Fibroblast of villous mesenchyme (primary cell): ENCODE measurements around the gene CASKIN1. TPM values are rescaled to one million over a fixed set of nuclear protein-coding genes. Genes with fewer than 3 reads are reported as not detected.

Experiments used
- DNase-seq: peaks from one replicate; pipeline ENCODE4 v3.0.0-alpha.2; 2010; ENCODE audit warnings: low read depth
- H3K4me3 ChIP-seq: 2 replicates; pipeline ENCODE4 v1.5.1; 2011; ENCODE audit warnings: low read depth, mild to moderate bottlenecking, low read length
- total RNA-seq: library from RNA; depleted of rRNA; stranded (reverse); fragments of >200 nt; gene quantifications from 2 replicates; pipeline ENCODE4 v1.2.3, GENCODE V29; 2012
- TF ChIP-seq, protein P1 (sequence below): IDR thresholded peaks from 2 replicates; pipeline ENCODE4 v1.5.1; 2012; ENCODE audit warnings: low read depth, mild to moderate bottlenecking, low read length; ENCODE audit not compliant: insufficient read depth

CASKIN1 gene
- total RNA-seq, 1 donor: 0.86 TPM

DNA sequence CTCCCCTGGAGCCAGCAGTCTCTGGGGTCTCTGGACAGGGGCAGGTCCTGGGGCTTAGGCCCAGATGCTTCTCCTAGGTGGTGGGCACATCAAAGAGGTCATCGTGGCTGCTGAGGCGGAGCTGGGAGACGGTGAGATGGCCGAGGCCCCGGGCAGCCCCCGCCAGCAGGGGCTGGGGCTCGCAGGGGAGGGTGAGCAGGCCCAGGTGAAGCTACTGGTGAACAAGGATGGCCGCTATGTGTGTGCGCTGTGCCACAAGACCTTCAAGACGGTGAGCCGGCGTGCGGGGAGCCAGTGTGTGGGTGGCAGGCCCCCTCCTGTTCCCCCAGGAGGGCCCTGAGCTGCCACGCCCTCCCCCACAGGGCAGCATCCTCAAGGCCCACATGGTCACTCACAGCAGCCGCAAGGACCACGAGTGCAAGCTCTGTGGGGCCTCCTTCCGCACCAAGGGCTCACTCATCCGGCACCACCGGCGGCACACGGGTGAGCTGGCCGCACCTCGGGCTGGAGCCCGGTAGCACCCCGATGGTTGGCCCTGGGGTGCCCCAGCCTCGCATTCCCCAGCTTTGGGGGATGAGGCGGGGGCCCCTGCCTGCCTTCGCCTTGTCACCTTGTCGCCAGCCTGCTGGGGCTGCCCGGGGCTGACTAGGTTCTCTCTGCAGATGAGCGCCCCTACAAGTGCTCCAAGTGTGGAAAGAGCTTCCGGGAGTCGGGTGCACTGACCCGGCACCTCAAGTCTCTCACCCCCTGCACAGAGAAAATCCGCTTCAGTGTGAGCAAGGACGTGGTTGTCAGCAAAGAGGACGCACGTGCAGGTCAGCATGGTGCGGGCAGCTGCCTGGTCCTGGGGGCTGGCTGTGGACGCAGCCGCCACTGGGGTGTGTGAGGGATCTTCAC is 35.9 kb upstream of the CASKIN1 start:
- H3K4me3 ChIP-seq: no peak overlapping the region
- DNase-seq: no peak
- TF ChIP-seq, protein P1, sequence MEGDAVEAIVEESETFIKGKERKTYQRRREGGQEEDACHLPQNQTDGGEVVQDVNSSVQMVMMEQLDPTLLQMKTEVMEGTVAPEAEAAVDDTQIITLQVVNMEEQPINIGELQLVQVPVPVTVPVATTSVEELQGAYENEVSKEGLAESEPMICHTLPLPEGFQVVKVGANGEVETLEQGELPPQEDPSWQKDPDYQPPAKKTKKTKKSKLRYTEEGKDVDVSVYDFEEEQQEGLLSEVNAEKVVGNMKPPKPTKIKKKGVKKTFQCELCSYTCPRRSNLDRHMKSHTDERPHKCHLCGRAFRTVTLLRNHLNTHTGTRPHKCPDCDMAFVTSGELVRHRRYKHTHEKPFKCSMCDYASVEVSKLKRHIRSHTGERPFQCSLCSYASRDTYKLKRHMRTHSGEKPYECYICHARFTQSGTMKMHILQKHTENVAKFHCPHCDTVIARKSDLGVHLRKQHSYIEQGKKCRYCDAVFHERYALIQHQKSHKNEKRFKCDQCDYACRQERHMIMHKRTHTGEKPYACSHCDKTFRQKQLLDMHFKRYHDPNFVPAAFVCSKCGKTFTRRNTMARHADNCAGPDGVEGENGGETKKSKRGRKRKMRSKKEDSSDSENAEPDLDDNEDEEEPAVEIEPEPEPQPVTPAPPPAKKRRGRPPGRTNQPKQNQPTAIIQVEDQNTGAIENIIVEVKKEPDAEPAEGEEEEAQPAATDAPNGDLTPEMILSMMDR: no peak

DNA sequence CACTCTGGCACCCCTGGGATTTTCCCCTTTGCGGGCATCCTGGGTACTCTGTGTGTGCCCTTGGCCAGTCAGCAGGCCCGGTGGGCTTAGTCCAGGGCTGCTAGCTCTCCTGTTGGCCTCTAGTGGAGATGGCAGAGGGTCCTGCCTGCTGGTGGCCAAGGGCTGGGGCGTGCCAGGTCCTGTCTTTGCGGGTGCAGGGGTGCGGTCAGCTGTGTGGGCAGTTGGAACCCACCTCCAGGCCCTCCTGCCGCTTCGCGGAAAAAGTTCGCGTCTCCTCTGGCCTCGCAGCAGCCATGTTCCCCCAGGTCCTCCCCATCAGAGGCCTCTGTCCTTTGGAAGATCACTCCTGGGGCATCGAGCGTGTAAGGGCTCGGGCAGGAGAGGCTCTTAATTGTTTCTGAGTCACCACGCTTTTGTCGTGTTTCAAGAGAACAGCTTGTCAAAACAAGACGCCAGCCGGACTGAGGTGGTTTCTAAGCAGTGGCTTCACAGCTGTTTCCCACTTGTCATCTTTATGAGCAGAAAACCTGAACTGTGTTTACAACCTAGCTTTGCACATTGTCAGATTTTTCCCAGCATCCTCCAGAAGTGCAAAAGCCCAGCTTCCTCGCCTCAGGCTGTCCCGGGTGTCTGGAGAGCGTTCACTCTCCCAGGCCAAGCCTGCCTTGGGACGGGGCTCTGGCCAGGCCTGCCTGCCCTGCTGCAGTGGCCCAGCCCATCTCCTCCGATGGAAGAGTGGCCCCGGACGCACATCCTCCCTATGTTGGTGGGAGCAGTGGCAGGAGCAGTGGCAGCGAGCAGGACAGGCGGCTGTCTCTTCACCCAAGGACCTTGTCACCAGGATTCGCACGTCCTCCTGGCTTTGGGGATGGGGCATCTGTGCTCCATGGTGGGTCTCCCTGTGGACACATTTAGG is 34.9 kb upstream of the CASKIN1 start:
- H3K4me3 ChIP-seq: no peak overlapping the region
- DNase-seq: peak; percentile 94
- TF ChIP-seq, protein P1: no peak

DNA sequence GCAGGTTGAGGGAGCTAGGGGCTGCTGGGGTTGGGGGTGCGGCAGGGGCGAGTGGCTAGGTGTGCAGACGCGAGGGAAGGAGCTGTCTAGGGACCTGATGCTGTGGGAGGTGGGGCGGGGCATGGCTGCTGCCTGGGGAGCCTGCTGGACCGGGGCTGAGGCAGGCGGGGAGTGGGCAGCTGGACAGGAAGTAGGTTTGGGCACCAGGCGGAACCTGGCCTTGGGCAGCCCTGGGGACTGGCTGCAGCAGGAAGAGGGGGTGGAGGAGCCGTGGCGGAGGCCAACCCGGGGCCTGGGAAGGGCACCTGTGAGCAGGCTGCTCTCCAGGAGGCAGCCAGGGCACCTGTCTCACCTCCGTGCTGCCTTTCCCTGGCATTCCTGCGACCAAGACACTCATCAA is 34.0 kb upstream of the CASKIN1 start:
- TF ChIP-seq, protein P1: no peak
- no peak overlapping the region for H3K4me3 ChIP-seq
- no peak for DNase-seq

DNA sequence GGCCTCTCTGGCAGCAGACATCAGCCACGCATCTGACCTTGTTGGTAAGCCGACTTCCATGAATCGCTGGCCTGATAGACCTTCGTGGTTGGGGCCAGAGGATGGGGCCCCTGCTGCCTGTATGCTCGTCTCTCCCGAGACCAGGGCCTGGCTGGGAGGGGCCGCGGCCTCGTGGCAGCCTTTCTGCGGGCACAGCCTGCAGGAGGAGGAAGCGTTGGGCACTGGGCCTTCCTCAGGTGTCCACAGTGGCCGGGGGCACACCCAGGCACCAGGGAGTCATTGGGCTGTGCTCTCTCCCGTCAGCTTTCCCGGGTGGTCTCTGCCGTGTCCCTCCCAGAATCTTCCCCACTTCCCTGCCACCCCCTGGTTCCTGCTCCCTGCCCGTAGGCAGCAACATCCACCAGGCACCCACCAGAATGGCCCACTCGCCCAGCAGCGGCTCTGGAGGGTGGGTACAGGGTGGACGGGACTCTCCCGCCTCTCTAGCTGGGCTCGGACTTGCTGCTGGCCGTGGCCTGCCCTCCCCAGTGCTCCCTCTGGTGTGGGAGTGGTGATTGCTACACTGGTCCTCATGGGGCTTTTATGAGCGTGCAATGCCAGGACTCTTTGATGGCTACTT is 33.3 kb upstream of the CASKIN1 start:
- H3K4me3 ChIP-seq: no peak overlapping the region
- DNase-seq: peak; percentile 17
- TF ChIP-seq, protein P1: no peak

DNA sequence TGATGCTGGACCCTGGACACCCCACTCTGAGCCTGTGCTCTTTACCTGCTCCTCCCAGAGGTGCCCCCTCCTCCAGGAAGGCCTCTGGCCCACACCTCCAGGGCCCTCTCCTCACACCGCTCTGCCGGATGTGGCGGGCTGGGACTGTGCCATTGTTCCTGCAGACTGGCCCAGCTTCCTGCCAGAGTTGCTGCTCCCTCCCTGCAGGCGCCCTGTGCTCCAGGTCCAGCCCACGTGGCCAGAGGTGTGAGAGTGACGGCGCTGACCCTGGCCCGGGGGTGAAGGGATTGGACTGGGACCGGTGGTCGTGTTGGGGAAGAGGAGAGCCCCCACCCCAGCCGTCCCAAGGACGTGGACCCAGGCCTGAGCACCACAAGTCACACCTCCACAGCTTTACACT is 32.7 kb upstream of the CASKIN1 start:
- TF ChIP-seq, protein P1: no peak

DNA sequence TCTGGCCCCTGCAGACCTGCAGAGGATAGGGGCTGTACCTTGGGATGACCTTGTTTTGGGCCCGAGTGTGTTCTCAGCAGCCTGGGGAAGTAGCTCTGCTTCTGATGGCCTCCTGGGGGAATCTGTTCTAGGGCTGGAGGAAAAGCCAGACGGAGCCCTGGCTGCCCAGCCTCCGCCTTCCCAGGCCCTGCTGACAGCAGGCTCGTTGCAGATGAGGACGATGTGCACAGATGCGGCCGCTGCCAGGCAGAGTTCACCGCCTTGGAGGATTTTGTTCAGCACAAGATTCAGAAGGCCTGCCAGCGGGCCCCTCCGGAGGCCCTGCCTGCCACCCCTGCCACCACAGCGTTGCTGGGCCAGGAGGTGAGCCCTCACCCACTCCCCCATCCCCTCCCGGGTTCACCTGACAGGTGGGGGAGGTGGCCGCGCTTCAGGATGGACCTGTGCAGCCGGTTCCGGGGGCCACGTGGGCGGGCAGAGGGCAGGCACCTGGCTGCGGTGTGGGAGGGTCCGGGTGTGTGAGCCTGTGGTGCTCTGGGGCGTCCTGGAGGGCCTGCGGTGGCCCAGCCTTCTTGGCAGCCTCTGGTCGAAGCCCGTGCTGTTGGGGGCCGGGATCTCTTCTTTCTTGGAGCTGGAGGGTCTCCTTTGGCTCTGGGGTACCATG is 31.9 kb upstream of the CASKIN1 start:
- no peak for DNase-seq
- H3K4me3 ChIP-seq: no peak overlapping the region
- TF ChIP-seq, protein P1: no peak

More for the DNA sequence above, 32.7 kb upstream of the CASKIN1 start:
- H3K4me3 ChIP-seq: no peak overlapping the region
- DNase-seq: no peak
